K562 (cell line): ENCODE results near the gene OR2H2. TPM values are rescaled to one million over a fixed set of nuclear protein-coding genes. Genes with fewer than 3 reads are reported as not detected.

Experiments
- ATAC-seq: fragments of 200-7000 bp; cut with Tn5 transposase; 3 replicates; pipeline ENCODE4 v1.9.1; 2020; ENCODE audit warnings: moderate library complexity
- BruUV-seq: library from RNA; stranded (reverse); fragments of 400-500 nt; replicated peaks from 2 replicates; lab custom pipeline; 2021; lab: Mats Ljungman, UMichigan
- CTCF ChIA-PET: fragments of 300-600 bp; formaldehyde crosslinking; extraction: SDS; loops from one replicate; lab custom pipeline; 2021; ENCODE audit warnings: low intra/inter-chr PET ratio; lab: Yijun Ruan, JAX
- POLR2A ChIA-PET: fragments of 300-600, 350-650 bp; sonication (Branson Sonifier 250); formaldehyde crosslinking; extraction: SDS; loops from one replicate; lab custom pipeline; 2021; ENCODE audit warnings: antibody characterized with exemption, inconsistent platforms; lab: Yijun Ruan, JAX
- DNase-seq, 4 experiments: peaks; one replicate each; pipeline versions ENCODE4 v3.0.0 to v3.0.0-alpha.2; 2011 to 2018; ENCODE audit warnings: low spot score in 3 of 4, mixed read lengths in 3 of 4; ENCODE audit errors: extremely low read depth in 1 of 4
- FAIRE-seq: peaks from 2 replicates; lab custom pipeline; 2011; peaks lifted over from hg19 to GRCh38; lab: Jason Lieb, UNC
- H2AFZ ChIP-seq: 2 replicates; pipeline ENCODE4 v1.6.0; 2011; ENCODE audit warnings: low read depth, low read length, control low read depth, inconsistent platforms
- H3K27ac ChIP-seq: fragments of 200-600 bp; 3 replicates; pipeline ENCODE4 v1.8.0; 2011; ENCODE audit warnings: low read depth, mild to moderate bottlenecking, control low read depth, inconsistent platforms, low read length, moderate library complexity, mixed read lengths; ENCODE audit errors: extremely low read depth
- H3K27me3 ChIP-seq, 2 experiments: fragments of 300-600 bp in 1 of 2; 2 replicates in 1 of 2; 3 replicates in 1 of 2; pipeline versions ENCODE4 v1.6.0 to v1.8.0; 2011; ENCODE audit warnings: inconsistent platforms in 2 of 2, low read length in 2 of 2, mild to moderate bottlenecking in 1 of 2, mixed read lengths in 1 of 2, moderate library complexity in 1 of 2; ENCODE audit not compliant: control insufficient read depth in 2 of 2, insufficient read depth in 2 of 2
- H3K36me3 ChIP-seq: fragments of 300-600 bp; 3 replicates; pipeline ENCODE4 v1.8.0; 2011; ENCODE audit warnings: mild to moderate bottlenecking, low read length, inconsistent platforms; ENCODE audit not compliant: control insufficient read depth, insufficient read depth
- H3K4me1 ChIP-seq, 2 experiments: fragments of 200-600 bp in 1 of 2; replicated peaks in 1 of 2; 2 replicates in 1 of 2; 3 replicates in 1 of 2; pipeline versions ENCODE4 v1.5.1 to v1.8.0; 2011; ENCODE audit warnings: inconsistent platforms in 2 of 2, low read length in 2 of 2, mild to moderate bottlenecking in 1 of 2, mixed read lengths in 1 of 2, moderate library complexity in 1 of 2; ENCODE audit not compliant: control insufficient read depth in 2 of 2, insufficient read depth in 2 of 2
- H3K4me2 ChIP-seq: 2 replicates; pipeline ENCODE4 v1.6.1; 2011; ENCODE audit warnings: low read length, control low read depth, inconsistent platforms, mixed read lengths; ENCODE audit not compliant: insufficient read depth
- H3K4me3 ChIP-seq: fragments of 200-600 bp; sonication (generic), shearing (Covaris generic); 2 replicates; pipeline ENCODE4 v1.5.1; 2016; ENCODE audit warnings: control low read depth, inconsistent platforms
- H3K79me2 ChIP-seq: fragments of 200-600 bp; 3 replicates; pipeline ENCODE4 v1.8.0; 2011; ENCODE audit warnings: low read length, inconsistent platforms; ENCODE audit not compliant: control insufficient read depth, insufficient read depth
- H3K9ac ChIP-seq, 2 experiments: 2 replicates each; pipeline versions ENCODE4 v1.6.0 to v1.6.1; 2011; ENCODE audit warnings: low read depth in 2 of 2, low read length in 2 of 2, control low read depth in 1 of 2, inconsistent platforms in 1 of 2, mild to moderate bottlenecking in 1 of 2, mixed read lengths in 1 of 2; ENCODE audit not compliant: insufficient read depth in 1 of 2
- H3K9me1 ChIP-seq: one replicate; pipeline ENCODE4 v1.6.0; 2011; ENCODE audit warnings: inconsistent platforms, mild to moderate bottlenecking, low read length, moderate library complexity; ENCODE audit not compliant: control insufficient read depth, insufficient read depth
- H3K9me3 ChIP-seq: replicated peaks from 2 replicates; pipeline ENCODE4 v1.5.1; 2011; ENCODE audit warnings: low read depth, low read length, inconsistent platforms; ENCODE audit not compliant: control insufficient read depth, insufficient read depth
- H4K20me1 ChIP-seq: replicated peaks from 2 replicates; pipeline ENCODE4 v1.6.1; 2011; ENCODE audit warnings: low read length, inconsistent platforms, mixed read lengths; ENCODE audit not compliant: control insufficient read depth, insufficient read depth
- ATF1 ChIP-seq, 2 experiments: fragments of 450-650 bp in 1 of 2; IDR thresholded peaks; 2 replicates each; pipeline ENCODE4 v1.6.1; 2016; ENCODE audit warnings: missing compliant biosample characterization in 1 of 2, missing genetic modification characterization in 1 of 2
- CREB1 ChIP-seq, 2 experiments: sonication (generic) in 1 of 2; formaldehyde crosslinking in 1 of 2; IDR thresholded peaks; 2 replicates each; pipeline versions ENCODE4 v1.6.1 to v1.8.0; 2012 to 2022; ENCODE audit warnings: inconsistent platforms in 1 of 2, mild to moderate bottlenecking in 1 of 2, missing genetic modification reagents in 1 of 2, moderate library complexity in 1 of 2
- CREM ChIP-seq: IDR thresholded peaks from 2 replicates; pipeline ENCODE4 v1.6.1; 2014; ENCODE audit warnings: antibody characterized with exemption, low read depth
- KDM2B ChIP-seq: fragments of 250-450 bp; sonication (Bioruptor Pico); IDR thresholded peaks from 2 replicates; pipeline ENCODE4 v1.8.0; 2021; ENCODE audit warnings: mild to moderate bottlenecking, moderate library complexity
- MXI1 ChIP-seq: IDR thresholded peaks from 2 replicates; pipeline ENCODE4 v1.6.1; 2011; ENCODE audit warnings: low read depth, mild to moderate bottlenecking, improper control_type of control experiment, low read length
- WGBS: fragments of 100-300 bp; shearing (Covaris generic); methylation state at CpG from one replicate; pipeline ENCODE4 v1.1.6; 2016; ENCODE audit warnings: low coverage, mixed read lengths; ENCODE audit not compliant: insufficient coverage; ENCODE audit errors: missing lambda C conversion rate; 5-methylcytosine and 5-hydroxymethylcytosine counted together
- in situ Hi-C: fragments of 300-500 bp; cut with MboI; formaldehyde crosslinking; loops from 4 replicates; pipeline ENCODE4 v1.15.0; 2018; ENCODE audit warnings: inconsistent platforms, mixed read lengths
- intact Hi-C: fragments of 100-400 bp; cut with micrococcal nuclease; formaldehyde crosslinking; loops from 2 replicates; pipeline ENCODE4 v1.14.2; 2022
- polyA plus RNA-seq, 8 experiments: library from polyadenylated mRNA; depleted of rRNA in 4 of 8; stranded (reverse) in 5 of 8; unstranded in 3 of 8; fragments of >200 nt; fragmentation: Nextera tagmentation in 2 of 8; fragmentation: Illumina TruSeq in 1 of 8; extraction: Ambion mirVana in 2 of 8; extraction: Trizol in 1 of 8; gene quantifications; 2 replicates each; pipeline versions ENCODE4 v1.2.1 to v1.2.3, GENCODE V29; 2011 to 2014; ENCODE audit warnings: inconsistent platforms in 1 of 8, missing spikeins in 1 of 8
- total RNA-seq, 7 experiments: library from RNA; depleted of rRNA in 6 of 7; stranded (reverse); fragments of >200 nt in 6 of 7; fragmentation: Illumina TruSeq in 2 of 7; extraction: Trizol in 2 of 7; gene quantifications; 2 replicates each; pipeline versions ENCODE4 v1.2.1 to v1.2.3, GENCODE V29; 2011 to 2021; ENCODE audit warnings: low replicate concordance in 1 of 7
- TF ChIP-seq, protein P1 (sequence below): fragments of 250-450 bp; sonication (Bioruptor Pico); IDR thresholded peaks from 2 replicates; pipeline ENCODE4 v1.4.0; 2020
- TF ChIP-seq, protein P2 (sequence below): fragments of 450-650 bp; IDR thresholded peaks from 2 replicates; pipeline ENCODE4 v1.6.1; 2016; ENCODE audit warnings: mild to moderate bottlenecking
- TF ChIP-seq, protein P3 (sequence below): sonication (generic); formaldehyde crosslinking; IDR thresholded peaks from 2 replicates; pipeline ENCODE4 v1.8.0; 2022; ENCODE audit warnings: missing genetic modification reagents, mild to moderate bottlenecking, borderline replicate concordance

The OR2H2 gene
- total and polyA plus RNA-seq, 9 of the 15 experiments (the other 6 are each of a cell fraction or from before 2014, with no cell fraction given): not detected

DNA sequence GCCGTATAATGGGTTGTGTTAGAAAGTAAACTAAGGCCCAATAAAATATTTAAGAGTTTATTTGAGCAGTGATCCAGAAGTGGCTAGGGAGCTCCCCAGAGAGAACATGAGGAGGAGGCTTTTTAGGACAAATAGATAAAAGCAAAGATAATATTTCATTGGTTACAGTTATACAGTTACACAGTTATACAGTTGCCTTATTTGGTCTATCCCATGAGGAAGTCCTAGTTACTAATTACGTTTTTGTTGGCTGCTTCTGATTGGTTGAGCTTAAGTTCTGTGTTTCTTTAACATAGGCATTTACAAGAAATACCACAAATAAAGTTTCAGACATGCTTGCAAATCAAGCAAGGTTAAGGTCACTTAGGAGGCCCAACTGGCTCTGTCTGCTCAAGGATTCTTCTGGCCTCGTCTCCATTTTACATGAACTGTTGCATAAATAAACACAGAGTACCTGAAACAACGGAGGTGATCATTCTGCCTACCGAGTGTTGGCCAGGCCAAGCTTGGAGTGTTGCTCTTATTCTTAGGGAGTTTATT, 32.3 kb upstream of the OR2H2 start:
- H3K9me3 ChIP-seq: no peaks in the 10 kb centered on the region
- H3K4me1 ChIP-seq: peaks cover 0 to 8% of the 10 kb centered on the region in 2 experiments; a peak in 1 of 5 replicates
- no peak overlapping the region for H3K9ac ChIP-seq
- H3K36me3 ChIP-seq: no peaks in the 10 kb centered on the region
- no peak overlapping the region for H3K27ac ChIP-seq
- ChIA-PET POLR2A (no interaction called here), CTCF (no interaction called here)
- WGBS: 15% methylated on average over 5 of the region's 5 CpGs
- H3K9me1 ChIP-seq: no peaks in the 10 kb centered on the region
- H3K4me3 ChIP-seq: no peak overlapping the region
- DNase-seq (peak in 1 of 4 experiments; percentile 28), FAIRE-seq (peak; percentile 51), ATAC-seq (peak; percentile 75)
- no peak overlapping the region for H3K4me2 ChIP-seq
- peaks cover 12 to 35% of the 10 kb centered on the region in 2 experiments; a peak in 4 of 5 replicates for H3K27me3 ChIP-seq
- no peak overlapping the region for H2AFZ ChIP-seq
- H3K79me2 ChIP-seq: no peaks in the 10 kb centered on the region
- H4K20me1 ChIP-seq: no peaks in the 10 kb centered on the region
- in situ Hi-C loops (no loop called here), intact Hi-C loops (no loop called here)
- no TSS peak for BruUV-seq
- TF ChIP-seq CREM: peak; percentile 86
- TF ChIP-seq ATF1 (CRISPR knock-in tag; IDR thresholded peaks at IDR 0.05): no peak
- peak; percentile 82 for TF ChIP-seq ATF1 (tag; IDR thresholded peaks at IDR 0.05)
- TF ChIP-seq, protein P1, sequence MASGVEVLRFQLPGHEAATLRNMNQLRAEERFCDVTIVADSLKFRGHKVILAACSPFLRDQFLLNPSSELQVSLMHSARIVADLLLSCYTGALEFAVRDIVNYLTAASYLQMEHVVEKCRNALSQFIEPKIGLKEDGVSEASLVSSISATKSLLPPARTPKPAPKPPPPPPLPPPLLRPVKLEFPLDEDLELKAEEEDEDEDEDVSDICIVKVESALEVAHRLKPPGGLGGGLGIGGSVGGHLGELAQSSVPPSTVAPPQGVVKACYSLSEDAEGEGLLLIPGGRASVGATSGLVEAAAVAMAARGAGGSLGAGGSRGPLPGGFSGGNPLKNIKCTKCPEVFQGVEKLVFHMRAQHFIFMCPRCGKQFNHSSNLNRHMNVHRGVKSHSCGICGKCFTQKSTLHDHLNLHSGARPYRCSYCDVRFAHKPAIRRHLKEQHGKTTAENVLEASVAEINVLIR: peak; percentile 66; the same call in 1 of the 2 replicates
- peak; percentile 20; the same call in 1 of the 2 replicates for TF ChIP-seq CREB1 (IDR thresholded peaks at IDR 0.05)
- TF ChIP-seq CREB1 (CRISPR knock-in tag; IDR thresholded peaks at IDR 0.05): 0 out of 2 replicates have a peak, but pooled peaks have one; percentile 40
- TF ChIP-seq KDM2B: no peak
- TF ChIP-seq, protein P2, sequence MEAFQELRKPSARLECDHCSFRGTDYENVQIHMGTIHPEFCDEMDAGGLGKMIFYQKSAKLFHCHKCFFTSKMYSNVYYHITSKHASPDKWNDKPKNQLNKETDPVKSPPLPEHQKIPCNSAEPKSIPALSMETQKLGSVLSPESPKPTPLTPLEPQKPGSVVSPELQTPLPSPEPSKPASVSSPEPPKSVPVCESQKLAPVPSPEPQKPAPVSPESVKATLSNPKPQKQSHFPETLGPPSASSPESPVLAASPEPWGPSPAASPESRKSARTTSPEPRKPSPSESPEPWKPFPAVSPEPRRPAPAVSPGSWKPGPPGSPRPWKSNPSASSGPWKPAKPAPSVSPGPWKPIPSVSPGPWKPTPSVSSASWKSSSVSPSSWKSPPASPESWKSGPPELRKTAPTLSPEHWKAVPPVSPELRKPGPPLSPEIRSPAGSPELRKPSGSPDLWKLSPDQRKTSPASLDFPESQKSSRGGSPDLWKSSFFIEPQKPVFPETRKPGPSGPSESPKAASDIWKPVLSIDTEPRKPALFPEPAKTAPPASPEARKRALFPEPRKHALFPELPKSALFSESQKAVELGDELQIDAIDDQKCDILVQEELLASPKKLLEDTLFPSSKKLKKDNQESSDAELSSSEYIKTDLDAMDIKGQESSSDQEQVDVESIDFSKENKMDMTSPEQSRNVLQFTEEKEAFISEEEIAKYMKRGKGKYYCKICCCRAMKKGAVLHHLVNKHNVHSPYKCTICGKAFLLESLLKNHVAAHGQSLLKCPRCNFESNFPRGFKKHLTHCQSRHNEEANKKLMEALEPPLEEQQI: no peak
- TF ChIP-seq MXI1: no peak
- TF ChIP-seq, protein P3, sequence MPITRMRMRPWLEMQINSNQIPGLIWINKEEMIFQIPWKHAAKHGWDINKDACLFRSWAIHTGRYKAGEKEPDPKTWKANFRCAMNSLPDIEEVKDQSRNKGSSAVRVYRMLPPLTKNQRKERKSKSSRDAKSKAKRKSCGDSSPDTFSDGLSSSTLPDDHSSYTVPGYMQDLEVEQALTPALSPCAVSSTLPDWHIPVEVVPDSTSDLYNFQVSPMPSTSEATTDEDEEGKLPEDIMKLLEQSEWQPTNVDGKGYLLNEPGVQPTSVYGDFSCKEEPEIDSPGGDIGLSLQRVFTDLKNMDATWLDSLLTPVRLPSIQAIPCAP (CRISPR knock-in tag): no peak
